GM03348 (cell line): Measurements from ENCODE around the gene CCNK.

Experiments
- DNase-seq: peaks from one replicate; pipeline ENCODE4 v3.0.0; 2012; ENCODE audit warnings: low spot score

CCNK gene

DNA sequence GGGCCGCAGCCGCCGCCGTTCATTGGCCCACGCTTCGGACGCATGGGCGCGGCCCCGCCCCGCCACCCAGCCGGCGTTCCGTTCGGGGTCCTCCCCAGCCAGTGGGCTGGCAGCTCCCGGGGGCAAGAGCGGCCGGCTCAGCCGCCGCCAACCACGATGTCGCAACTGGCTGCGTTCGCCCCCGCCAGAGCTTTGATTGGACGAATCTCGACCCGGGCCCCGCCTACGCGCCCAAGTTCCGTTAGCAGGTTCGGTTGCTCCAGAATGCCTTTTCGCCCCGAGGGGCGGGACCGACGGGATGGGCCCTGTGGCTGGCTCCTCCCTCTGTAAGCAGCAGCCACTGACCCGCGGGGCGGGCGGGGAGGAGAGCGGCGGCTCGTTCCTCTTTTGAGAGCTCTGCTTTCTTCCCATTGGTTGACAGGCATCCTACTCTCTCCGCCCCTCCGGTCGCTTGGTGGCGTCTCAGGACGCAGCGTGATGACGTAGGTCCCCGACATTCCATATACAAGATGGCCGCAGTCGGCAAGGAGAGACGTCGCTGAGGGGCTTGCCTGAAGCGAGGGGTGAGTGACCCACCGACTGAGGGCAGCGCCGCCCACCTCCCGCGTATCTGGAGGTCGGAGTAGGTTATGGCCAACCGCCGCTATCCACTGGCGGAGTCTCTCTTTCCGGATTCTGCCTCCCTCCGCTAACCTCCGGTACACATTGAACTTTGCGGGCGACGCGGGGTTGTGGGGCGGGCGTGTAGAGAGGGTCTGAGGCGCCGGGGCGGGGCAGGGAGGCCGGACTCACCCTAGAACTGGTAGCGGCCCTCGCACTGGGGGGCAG is at the start of gene CCNK:
TSS of gene CCNK (plus strand) at position 493 of the 828 bp plus-strand sequence. CDS start 11,269 bp downstream, outside the sequence.
- peak; percentile 99 for DNase-seq

DNA sequence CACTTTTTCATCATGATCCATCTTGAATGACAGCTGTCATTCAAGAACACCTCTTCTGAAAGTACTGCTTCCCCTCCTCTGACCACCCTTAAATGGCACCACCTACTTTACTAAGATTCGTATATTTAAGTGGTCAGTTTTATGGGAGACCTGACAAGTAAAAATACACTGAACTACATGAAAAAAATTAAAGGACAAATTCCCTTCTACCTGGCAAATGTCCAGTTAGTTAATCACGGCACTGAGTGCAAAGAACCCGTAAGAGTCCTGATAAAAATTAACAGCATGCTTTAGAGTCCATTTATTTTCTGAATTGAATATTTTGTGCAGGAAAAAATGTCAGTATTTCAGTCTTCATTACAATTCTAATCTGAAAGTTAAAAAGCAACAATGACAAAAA is 49.2 kb upstream of the CCNK start:
- no peak for DNase-seq

DNA sequence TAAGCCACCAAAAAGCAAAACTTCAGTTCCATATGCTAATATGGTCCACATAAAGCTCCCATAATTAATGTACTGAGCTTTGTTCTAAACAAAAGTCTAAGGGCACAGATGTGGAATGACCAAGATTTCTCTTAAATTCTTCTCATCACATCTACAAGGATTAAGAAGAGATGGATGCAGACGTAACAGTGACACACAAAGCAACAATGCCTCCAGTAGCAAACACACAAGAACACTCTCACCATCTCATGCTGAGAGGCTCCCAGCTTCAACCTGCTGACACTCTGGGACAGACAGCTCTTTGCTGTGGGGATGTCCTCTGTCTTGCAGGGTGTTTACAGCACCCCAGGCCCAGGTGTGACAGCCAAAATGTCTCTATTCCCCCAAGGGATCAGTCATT is 48.7 kb upstream of the CCNK start:
- DNase-seq = no peak

DNA sequence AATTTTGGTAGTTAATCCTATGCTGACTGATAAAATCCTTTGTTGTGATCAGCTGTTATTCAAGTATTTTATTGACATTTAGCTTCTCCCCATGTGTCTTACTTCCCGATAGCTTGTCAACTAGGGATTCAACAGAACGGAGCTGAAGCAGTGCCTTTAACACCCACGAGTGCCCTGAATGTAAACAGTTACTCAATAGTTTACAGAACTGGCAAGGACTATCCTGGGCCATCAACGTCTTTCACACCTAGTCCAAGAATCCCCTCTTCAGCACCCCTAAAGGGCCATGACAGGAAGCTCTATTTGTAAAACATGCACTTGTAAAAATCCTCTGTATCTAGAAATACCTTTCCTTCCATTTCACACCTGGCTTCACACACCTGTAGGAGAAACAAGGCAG is 45.9 kb upstream of the CCNK start:
- no peak for DNase-seq

DNA sequence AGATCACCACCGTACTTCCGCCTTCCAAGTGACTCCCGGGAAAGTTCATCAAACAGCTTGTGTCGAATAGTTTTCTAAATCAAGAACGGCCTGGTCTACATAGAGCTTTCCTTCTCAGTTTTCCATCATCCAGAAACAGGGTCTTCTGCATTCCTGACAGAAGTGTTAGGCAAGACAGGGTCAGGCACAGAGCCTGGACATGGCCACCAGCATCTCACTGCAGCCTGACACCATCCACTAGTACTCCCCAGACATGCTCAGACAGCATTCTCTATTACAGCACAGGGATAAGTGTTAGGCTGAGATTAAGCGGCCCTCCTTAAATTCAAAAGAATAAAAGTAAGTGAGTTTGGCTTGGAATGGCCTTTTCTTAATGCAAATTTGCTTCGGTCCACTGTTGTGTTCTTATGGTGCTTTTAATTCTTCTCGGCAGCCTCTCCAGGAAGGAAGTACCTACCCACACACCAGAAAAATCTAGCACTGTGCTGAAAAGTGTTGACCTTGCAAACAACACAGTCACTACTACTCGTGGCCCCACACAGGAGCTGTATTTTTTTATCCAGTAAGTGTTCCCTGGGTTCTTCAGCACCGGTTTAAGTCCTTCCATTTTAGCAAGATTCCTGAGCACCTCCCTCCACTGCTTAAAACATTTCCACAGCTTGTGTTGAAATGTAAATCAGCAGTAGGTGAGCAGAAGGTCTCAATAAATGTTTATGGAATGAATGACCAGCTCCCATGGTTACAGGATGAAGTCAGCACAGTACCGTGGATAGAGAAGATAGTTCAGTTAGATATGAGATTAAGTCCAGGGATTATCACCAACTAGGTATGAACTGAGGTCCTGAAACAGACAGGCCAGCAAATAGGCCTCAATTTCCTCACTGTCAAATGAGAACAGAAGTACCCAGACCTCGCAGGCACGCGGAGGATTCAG is 44.7 kb upstream of the CCNK start:
- no peak for DNase-seq

DNA sequence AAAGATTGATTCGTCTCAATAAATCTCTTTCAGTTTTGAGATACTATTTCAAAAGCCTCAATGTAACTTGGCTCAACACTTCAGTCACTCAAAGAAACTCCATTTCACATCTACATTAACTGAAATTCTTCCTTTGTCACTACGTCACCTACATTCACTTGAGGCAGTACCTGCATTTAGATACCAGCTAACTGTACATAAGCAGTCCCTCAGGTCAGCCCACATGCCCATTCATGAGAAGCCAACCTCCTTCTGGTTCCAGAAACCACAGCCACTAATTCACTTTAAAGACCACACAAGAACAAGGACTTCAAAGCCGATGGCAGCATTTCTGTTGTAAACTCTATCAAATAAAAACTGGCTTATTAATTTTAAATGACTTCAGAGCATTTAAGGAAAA is 43.5 kb upstream of the CCNK start:
- no peak for DNase-seq

DNA sequence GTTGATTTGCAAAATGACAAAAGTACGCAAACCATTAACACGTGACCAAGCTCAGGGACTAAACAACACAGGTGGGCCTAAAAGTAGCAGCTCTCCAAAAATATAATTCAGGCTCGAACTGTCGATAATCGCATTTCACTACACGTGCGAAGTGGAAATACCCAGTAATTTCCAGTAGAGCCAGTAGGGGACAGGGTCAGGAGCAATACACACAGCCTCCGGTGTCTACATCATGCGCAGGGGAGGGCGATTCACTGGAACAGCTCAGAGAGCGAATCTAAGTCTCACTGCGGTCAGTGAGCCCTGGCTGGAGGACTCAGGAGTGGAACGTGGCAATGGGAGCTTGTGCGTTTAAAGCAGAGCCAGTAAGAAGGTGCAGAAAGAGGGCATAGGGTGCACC is 40.9 kb upstream of the CCNK start:
- no peak for DNase-seq

DNA sequence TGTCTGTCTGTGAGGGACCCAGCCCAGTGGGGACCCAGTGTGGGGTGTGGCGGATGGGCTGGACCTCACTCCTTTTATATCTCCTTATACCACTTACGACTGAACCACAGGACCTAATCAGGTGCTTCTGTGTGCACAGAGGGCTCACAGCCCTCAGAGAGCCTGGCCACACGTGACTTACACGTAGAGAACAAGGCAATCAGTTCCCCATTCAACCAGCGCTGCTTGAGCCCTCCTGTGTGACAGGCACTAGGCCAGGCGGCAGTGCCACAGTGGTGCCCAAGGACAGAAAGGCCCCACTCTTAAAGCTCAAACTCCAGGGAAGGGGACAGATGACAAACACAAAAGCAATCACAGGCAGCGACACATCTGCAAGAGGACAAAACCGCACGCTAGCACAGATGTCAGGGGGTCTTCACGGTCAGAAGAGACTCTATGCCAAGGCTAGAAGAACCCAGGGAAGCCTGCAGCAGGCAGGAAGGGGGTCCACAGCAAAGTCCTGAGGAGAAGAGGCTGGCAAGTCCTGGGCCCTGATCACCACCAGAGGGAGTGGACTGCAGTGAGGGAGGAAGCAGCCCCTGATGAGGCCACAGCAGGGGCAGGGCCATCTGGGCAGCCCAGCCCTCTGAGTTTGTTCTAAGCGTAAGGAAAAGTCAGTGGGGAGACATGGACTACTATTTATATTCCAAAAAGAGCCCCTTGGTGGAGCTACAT is 39.9 kb upstream of the CCNK start:
- no peak for DNase-seq

DNA sequence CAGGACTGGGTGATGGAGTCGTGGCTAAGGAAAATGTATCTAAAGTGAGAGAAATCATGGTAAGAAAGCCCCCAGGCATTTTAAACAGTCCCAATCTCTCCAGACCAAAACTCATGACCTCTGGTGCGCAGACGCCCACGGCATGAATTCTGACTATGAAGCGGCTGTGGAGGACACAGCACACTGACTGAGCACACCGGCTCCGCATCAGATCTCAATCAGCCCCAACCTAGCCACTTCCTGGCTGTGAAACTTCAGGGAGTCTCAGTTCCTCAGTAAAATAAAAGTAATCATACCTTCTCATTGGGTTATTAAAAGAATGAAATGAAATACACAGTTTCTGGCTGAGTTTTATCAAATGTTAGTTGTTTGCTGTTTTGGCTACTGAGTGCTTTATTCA is 39.3 kb upstream of the CCNK start:
- DNase-seq = no peak

DNA sequence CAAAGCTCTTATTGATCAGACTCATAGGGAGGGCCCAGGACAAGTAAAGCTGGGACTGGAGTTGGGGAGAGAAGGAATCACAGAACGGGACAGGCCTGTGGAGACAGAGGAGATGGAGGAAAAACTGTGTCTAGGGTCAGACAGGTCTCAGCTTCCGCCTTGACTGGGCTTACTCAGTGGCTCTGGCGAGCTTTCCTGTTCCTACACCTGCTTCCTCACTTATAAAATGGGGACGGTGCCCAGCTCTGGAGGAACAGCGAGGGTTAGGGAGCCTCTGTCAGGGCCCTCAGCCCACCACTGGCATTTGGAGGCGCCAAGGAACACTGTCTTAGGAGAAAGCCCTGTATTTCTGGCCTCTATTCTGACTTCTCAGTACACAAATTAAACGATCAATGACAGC is 35.3 kb upstream of the CCNK start:
- DNase-seq = no peak

DNA sequence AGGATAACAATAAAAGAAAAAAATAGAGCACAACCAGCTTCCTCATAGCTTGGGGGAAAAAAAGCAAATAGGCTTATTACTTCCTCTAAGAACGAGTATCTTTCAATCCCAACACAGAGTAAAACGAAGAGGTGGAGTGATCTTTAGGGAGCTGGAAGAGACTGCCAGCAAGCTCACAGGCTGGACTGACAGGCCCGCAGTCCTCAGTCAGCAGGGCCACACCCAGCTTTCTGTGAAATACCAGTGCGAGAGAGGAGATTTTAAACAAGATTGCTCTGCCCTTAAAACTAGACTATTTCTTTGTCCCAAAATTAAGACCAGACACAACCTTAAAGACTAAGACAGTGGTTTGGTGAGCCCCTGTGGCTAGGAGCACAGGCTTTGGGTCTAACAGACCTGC is 33.5 kb upstream of the CCNK start:
- no peak for DNase-seq

DNA sequence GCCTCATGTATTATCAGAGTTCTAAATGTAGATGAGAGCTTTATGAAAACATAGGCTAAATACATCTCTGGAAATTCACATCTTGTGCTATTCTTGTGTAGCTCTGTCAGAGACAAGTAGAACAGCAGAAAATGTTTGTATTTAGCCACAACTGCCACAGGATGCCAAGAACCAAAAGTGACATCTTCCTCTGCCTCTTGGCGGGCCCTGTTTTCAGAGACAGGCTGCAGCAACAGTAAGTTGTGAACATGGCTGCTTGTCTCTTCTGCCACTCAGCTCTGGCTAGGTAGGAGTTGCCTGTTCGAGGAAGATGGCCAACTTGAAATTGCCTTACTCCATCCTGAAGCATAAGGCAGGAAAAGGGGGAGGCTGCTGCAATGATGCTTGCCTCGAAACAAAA is 30.9 kb upstream of the CCNK start:
- no peak for DNase-seq

DNA sequence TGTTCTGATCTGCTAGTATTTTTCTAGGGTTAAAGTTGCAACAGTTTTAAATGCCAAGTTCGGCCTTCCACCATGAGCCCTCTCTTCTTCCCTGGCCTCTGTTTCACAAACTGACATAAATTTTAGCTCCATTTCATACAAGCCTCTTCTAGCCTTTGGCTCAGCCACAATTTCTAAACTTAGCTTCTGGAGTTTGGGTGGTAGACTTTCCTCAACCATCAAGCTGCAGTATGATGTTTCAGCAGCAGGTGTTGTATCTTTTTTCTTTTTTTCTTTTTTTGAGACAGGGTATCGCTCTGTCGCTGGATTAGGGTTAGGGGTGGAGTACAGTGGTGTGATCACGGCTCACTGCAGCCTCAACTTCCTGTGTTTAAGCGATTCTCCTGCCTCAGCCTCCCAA is 30.0 kb upstream of the CCNK start:
- no peak for DNase-seq

DNA sequence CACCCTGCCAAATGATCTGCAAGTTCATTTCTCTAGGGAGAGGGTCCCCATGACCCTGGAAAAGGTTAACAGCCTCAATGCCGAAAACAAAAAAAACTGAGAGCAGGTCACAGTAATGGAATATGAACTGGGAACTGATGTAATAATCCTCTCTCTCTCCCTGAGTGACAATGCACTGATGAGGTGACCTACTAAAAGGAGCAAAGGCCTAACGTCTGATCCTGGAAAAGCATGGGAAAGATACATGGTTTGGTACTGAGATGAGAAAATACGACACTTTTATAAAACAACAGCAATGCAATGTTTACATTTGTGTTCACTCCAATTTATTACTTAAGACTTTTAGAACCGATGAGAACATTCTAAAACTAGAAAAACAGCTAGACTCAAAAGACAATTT is 28.2 kb upstream of the CCNK start:
- no peak for DNase-seq

DNA sequence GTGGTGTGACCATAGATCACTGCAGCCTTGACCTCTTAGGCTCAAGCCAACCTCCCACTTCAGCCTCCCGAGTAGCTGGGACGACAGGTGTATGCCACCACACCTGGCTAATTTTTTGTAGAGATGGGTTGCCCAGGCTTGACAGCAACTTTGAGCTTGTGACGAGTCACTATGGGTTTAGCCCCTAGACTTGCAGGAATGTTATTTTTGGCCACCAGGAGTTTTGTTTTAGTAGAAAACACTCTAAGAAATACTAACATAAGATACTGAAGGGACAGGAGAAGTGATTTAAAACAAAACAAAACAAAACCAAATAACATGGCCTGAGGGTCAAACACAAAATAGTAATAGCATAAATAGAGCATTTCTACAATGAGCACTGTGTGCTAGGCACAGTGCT is 27.0 kb upstream of the CCNK start:
- DNase-seq = peak; percentile 13

DNA sequence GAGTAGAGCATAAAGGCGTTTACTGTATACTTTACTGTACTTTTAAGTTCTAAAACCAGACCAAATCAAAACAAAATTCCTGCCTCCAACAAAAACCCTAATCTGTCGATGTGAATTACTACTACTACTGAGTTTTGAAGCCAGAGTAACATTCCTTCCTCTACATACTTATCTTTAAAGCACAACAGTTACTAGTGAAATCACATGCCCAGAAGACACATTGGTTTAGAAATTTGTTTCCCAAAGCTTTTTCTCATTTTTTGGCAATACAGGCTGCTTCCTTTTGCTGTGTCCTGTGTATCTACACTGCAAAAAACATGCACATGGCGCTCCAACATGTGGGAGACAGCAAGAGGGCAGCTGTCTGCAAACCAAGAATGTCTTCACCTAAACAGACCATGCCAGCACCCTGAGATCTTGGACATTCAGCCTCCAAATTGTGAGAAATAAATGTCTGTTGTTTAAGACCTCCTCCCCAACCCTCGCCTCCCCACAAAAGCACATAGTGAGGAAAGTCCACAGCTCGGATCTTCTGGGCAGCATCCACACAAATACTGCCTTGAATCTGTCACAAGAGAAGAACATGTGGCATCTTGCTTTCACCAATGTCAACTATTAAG is 21.6 kb upstream of the CCNK start:
- DNase-seq = peak; percentile 16

DNA sequence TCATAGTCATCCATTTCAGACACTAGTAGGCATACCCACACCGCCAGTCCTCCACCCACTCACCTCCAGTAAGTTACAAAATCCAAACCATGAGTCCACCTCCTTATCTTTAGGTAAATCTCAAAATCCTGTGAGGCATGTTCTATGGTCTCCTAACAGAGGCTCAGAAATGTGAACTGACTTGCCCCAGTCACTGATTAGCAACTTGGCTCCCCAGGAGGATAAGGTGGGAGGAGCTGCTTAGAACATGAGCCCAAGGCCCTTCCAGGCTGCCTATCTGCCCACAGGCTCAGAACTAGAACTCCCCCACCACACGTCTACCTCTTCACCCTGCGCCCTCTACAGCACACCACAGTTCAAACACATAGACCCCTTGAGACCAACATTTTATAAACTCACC is 20.4 kb upstream of the CCNK start:
- no peak for DNase-seq

DNA sequence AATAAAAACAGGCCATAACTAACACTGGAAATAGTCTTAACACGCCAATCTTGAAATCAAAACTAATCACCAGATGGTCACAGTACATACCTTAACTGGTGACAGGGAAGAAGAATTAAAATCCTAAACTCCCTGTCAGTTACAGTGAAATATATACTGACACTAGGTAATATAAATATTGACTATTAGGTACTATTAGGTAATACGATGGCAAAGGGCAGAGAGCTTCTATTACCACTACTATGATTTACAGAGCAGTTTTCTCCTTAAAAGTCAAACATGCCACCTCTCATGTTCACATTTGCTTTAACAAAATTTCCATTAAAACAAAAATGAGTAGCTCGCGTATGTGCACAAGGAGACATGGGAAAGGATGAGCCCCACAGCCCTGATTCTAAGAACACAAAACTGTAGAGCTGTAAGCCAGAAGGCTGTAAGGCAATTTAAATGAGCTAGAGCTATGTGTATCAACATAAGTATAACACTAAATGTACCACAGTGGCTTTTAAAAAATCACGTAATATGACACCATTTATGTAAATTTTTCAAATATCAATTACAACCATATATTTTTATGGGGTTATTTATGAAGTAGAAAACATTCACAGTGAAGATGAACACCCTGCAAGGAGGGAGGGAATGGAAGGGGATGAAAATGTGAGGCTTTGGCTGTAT is 19.7 kb upstream of the CCNK start:
- DNase-seq = no peak

DNA sequence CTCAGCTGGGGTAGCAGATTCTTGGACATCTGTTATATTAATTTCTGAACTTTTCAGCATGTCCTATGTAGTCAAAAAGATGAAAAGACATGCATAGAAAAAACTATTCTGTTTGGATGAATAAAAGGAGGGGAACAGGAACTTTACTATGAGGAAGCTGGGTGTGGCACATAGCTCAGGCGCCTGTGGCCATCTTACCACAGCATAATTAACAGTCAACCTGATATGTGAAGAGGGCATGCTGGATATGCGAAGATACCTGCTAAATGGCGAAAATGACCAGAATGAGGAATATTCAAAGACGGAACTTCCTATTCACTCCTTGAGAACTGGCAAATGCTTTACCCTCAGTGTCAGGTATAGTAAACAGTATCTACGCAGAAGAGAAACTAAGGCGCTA is 19.0 kb upstream of the CCNK start:
- no peak for DNase-seq

DNA sequence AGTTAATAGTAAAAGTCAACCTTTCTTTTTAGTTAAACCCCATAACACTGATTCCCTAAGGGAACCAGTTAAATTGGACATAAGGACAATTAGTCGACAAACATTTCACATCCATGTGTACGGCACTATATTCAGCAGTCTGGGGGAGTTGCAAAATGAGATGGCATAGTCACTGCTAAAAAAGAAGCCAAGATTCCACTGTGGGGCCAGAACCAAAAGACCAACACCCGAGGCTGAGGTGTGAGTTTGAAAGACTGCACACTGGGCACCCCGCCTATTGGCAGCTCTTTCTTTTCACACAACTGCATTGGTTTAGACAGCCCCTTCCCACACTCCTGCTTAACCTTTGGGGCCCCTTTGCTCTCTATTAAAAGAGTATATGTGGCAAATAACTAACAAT is 17.2 kb upstream of the CCNK start:
- DNase-seq = no peak

DNA sequence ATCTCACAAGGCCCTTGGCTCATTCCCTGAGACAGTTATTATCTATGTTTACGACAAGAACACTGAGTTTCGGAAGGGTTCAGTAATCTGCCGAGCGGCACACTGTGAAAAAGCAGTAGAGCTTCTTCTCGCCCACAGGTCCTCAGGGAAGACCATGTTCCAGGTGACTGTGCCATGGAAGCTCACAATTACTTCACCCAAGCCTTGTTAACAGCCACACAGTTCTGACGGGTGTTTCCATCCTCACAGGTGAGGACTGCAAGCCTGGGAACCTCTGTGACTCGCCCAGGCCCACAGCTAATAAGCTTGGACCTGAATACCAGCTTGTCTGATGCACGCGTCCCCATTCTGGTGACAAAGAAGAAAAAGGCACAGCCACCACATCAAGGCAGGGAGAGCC is 15.9 kb upstream of the CCNK start:
- no peak for DNase-seq

DNA sequence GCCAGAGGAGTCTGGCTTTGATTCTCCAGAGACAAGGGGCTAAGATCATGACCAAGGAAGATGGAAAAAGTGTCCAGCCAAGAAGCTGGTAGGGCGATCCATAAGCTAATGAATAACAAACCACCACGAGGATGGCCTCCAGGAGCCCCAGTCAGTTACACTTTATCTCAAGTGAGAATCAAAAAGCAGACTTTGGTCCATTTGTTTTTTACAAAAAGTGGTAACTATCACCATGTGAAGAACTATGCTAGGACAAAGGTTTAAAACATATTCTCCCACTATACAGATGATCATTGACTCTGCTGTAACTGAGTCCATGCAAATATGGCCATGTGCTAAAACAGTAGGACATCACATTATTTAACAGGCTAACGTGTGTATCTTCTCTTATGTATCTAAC is 14.5 kb upstream of the CCNK start:
- DNase-seq = no peak
